GM18909 (cell line): ENCODE measurements around the gene MAD2L1BP.
"Not testable (repeated sequence)": the region's sequence is repeated elsewhere in the genome, so short reads cannot be mapped to it uniquely, and the experiment has no call there.

ENCODE experiments used
- ATAC-seq: cut with Tn5 transposase; IDR thresholded peaks from one replicate; pipeline ENCODE4 v1.9.1; 2021; ENCODE audit warnings: mild to moderate bottlenecking; ENCODE audit not compliant: unreplicated experiment, poor library complexity

Gene MAD2L1BP

DNA sequence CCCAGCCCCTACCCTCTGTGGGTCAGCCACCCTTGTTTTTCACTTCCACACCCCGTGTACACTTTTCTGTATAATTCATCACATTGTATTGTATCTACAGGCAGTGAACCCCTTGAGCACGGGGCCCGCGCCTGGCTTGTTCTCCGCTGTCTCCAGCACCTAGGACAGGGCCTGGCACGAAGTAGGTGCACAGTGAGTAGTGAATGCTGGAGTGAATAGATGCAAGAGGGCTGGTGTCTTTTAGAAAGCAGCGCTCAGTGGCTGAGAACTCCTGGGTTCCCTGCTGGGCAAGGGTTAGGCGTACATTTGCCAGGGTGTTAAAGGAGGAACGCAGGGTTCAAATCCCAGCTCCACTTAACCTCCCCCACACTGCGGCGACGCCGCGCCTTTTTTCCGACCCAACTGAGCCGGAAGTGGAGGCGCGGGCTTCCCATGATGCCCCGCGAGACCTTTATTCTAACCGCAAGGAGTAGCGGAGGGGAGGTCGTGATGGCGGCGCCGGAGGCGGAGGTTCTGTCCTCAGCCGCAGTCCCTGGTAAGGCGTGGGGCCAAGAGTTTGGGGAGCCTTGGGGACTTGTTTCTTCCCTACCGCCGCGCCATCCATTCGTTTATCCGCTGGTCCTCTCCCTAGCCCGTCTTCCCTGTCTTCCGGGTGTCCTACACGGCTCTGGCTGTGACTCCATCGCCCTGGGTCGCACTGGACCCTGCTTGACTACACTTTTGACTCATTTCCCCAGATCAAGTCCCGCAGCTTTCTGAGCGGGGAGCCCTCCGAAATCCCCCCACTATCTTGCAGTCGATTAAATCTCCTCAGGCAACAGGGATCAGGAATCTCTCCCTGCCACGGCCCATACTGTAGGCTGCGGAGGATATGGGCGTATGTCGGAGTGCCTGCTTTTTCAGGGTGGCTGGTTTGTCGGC lies at the start of gene MAD2L1BP:
TSS of gene MAD2L1BP (plus strand) at position 454 of the 921 bp plus-strand sequence. CDS start at position 490, 36 bp downstream.
- peak; percentile 76 for ATAC-seq

DNA sequence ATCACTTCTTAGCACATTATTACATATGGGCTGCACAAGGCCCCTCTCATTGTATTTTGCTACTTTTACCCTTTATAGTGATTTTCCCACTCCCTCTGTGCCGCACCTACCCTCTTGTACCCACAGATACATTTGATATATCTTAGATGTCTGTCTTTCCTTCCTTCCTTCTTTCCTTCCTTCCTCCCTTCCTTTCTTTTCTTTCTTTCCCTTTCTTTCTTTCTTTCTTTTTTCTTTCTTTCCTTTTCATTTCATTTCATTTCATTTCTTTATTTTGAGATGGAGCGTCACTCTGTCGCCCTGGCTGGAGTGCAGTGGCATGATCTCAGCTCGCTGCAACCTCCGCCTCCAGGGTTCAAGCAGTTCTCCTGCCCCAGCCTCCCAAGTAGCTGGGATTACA lies 47.4 kb upstream of the MAD2L1BP start:
- ATAC-seq = no peak

DNA sequence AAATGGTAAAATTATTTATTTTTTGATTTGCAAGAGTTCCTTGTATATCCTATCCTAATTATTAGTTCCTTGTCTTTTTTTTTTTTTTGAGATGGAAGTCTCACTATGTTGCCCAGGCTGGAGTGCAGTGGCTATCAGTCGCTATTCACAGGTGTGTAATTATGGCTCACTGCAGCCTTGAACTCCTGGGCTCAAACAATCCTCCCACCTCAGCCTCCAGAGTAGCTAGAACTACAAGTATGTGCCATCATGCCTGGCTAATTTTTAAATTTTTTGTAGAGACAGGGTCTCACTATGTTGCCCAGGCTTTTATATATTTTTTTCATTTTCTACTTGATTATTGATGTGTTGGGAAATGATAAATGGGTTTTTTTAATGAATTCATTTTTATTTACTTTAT lies 46.1 kb upstream of the MAD2L1BP start:
- not testable (repeated sequence) for ATAC-seq

DNA sequence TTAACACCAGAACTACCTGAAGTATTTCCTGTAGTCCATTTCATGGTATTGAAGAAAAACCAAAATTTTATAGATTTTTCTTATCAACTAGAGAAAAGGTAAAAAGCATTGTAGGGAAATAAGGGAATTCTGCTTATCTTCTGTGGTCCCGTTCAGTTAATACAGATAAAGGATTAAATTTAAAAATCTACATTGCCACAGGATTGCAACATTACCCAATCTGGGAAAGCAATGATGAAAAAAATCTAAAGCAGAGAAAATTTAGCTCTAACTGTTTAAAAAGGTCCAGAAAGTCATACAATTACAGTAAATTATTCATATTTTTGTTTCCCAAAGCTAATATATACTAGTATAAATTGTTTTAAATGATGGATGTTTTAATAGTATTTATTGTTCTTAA lies 41.7 kb upstream of the MAD2L1BP start:
- ATAC-seq = no peak

DNA sequence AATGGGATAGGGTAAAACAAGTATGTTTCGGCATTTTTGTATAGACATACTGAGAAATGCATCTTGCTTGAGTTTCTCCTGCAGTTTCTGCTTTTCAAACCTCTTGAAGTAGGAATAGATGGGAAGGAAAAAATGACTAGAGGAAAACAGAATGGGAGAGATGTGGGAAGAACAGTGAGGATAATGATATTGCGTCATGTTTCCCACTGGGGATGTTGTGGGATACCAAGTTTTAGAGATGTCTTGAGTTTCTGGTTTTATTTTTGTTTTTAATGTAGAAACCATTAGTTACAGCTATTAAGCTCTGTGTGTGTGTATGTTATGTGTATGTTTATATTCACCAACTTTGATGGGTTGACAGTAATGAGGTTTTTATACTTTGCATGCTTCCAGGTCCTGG lies 35.0 kb upstream of the MAD2L1BP start:
- ATAC-seq = no peak

DNA sequence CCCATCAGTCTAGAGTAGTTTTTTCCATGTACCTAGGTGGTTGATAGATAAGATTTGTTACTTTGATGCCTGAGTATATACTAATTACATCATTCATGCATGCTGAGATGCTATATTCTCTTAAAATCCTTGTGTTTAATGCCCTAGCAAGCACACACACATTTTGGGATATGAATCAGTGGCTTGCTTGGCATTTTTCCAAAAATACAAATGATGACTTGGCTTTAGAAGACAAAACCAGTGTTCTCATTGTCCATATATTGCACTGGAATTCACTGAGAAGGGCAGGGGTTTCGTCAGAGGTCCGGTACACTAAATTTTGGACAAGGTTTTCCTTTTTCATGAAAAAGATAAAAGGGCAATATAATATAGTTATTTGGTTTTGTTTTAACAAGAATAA lies 31.5 kb upstream of the MAD2L1BP start:
- ATAC-seq = no peak

GRCh38 chr6:43606019-43606418 lies 29.6 kb upstream of the MAD2L1BP start:
- no peak for ATAC-seq

GRCh38 chr6:43608310-43608763 lies 27.3 kb upstream of the MAD2L1BP start:
- no peak for ATAC-seq

GRCh38 chr6:43608807-43609206 lies 26.8 kb upstream of the MAD2L1BP start:
- no peak for ATAC-seq

DNA sequence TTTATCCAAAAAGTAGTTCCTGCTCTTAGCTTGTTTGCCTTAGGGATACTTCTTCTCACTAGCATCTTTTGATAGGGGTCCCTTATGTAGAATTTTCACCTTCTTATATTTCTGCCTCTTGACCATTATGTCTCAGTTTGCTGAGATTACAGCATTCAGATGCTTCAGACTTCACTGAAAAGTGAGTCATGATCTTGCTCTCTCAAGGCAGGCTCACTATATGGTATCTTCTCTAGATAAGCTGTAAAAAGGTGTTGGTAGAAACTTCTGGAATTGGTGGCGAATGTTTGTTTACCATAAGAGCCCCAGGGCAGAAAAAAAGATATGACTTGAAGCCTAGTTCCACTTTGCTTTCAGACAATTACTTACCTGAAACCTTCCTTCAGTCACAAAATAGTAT lies 26.2 kb upstream of the MAD2L1BP start:
- ATAC-seq = no peak

GRCh38 chr6:43610431-43610830 lies 25.2 kb upstream of the MAD2L1BP start:
- no peak for ATAC-seq

- no peak for ATAC-seq
Measured at GRCh38 chr6:43613721-43614395, 21.8 kb upstream of the MAD2L1BP start.

DNA sequence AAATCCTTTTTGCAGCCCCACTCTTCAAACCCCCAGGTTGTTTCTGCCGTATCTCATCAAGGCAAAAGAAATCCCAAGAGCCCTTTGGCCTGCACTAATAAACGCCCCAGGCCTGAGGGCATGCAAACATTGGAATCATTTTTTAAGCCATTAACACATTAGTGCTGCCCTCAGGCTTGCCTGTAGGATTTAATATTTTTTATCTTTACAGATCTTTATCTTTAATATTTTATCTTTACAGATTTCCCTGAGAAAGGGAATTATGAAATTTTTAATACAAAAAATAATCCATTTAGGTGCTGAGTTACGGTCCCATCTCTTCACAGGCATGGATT lies 21.3 kb upstream of the MAD2L1BP start:
- no peak for ATAC-seq

DNA sequence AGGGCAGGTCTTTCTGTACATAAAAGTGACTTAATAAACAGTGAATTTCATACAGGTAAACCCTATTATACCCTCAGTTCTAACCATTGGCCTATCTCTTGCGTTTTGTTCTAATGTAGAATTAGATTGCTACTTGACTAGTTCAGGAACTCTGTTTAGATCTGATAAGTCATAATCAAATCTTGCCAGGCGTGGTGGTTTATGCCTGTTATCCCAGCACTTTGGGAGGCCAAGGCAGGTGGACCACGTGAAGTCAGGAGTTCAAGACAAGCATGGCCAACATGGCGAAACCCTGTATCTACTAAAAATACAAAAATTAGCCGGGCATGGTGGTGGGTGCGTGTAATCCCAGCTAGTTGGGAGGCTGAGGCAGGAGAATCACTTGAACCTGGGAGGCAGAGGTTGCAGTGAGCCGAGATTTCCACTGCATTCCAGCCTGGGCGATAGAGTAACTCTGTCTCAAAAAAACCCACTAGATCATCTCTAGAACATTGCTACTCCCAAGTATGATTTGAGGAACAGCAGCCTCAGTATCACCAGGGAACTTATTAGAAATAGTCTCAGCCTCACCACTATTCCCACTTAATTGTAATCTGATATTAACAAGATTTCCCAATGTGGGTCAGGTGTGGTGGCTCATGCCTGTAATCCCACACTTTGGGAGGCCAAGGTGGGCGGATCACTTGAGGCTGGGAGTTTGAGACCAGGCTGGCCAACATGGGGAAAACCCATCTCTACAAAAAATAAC lies 18.7 kb upstream of the MAD2L1BP start:
- ATAC-seq = no peak

- ATAC-seq = no peak
Measured at GRCh38 chr6:43621078-43621835, 14.4 kb upstream of the MAD2L1BP start.

GRCh38 chr6:43621836-43622180 lies 13.8 kb upstream of the MAD2L1BP start:
- no peak for ATAC-seq

DNA sequence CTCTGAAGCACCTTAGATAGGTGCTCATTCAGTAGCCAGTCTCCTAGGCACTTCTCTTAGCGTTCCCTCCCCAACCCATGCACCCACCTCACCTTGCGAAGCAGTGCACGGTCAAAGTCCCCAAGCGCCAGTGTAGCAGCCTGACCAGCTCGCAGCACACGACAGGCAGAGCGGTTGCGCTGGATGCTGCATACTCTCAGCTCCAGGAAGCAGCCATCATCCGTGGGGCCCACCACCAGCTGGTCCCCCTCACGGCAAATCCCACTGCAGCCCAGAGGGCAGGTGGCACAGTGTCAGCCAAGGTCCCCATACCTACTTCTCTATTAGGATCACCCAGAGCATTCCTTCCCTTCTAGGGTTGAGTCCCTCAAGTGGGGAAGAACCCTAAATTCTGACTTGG lies 13.1 kb upstream of the MAD2L1BP start:
- no peak for ATAC-seq

GRCh38 chr6:43623880-43624785 lies 11.5 kb upstream of the MAD2L1BP start:
- ATAC-seq = no peak

DNA sequence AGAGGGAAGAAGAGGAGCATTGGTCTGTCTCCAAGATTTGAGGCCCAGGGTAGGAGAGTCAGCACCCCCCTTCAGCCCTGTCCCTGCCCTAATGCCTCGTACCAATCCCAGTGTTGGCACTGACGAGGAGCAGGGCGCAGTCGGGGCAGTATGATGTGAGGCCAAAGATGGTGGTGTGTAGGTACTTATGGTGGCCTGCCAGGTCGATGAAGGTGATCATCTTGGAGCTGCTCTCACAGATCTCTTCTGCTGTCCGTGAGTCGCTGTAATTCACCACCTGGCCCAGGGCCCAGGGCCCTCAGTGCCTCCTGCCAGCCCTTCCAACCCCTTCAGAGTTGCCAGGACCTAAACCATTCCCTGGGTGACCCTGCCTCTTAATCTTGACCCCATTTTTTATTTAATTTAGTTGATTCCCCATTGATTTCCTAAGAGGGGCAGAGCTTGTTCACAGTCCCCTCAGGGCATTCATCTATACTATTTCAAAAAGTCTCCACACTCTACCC lies 10.8 kb upstream of the MAD2L1BP start:
- ATAC-seq = no peak
